LHCN-M2 (cell line): ENCODE data around the gene SLC30A2. TPM values are rescaled to one million over a fixed set of nuclear protein-coding genes. Genes with fewer than 3 reads are reported as not detected.

Source experiments
- DNase-seq: peaks from one replicate; pipeline ENCODE4 v3.0.0-alpha.2; 2012; ENCODE audit warnings: low read depth
- total RNA-seq: library from RNA; depleted of rRNA; stranded (reverse); fragments of >200 nt; gene quantifications from 2 replicates; pipeline ENCODE4 v1.2.3, GENCODE V29; 2014

Gene SLC30A2
- total RNA-seq, 1 experiment from 2014 or later = not detected

GRCh38 chr1:26023009-26023408, 22.9 kb downstream of the SLC30A2 start:
- DNase-seq = no peak

- DNase-seq = no peak
Observed at GRCh38 chr1:26022404-26022779, 23.5 kb downstream of the SLC30A2 start.

GRCh38 chr1:26021647-26022403, 24.1 kb downstream of the SLC30A2 start, which contains the start of gene EXTL1:
Gene EXTL1, plus strand, starts transcription at chr1:26021775. Its CDS starts 872 bp downstream, at chr1:26022647.
- DNase-seq = peak; percentile 62

- DNase-seq = peak; percentile 32
Observed at GRCh38 chr1:26020941-26021646, 24.8 kb downstream of the SLC30A2 start.

GRCh38 chr1:26020330-26020768, 25.6 kb downstream of the SLC30A2 start:
- no peak for DNase-seq

- peak; percentile 58 for DNase-seq
Observed at GRCh38 chr1:26019641-26020315, 26.1 kb downstream of the SLC30A2 start.

- peak; percentile 37 for DNase-seq
Observed at GRCh38 chr1:26017606-26018005, 28.3 kb downstream of the SLC30A2 start.

- DNase-seq = no peak
Observed at GRCh38 chr1:26016953-26017545, 28.9 kb downstream of the SLC30A2 start.

- DNase-seq = peak; percentile 47
Observed at GRCh38 chr1:26016258-26016952, 29.5 kb downstream of the SLC30A2 start.

GRCh38 chr1:26015358-26015757, 30.6 kb downstream of the SLC30A2 start:
- DNase-seq = peak; percentile 50

- DNase-seq = no peak
Observed at GRCh38 chr1:26014179-26014578, 31.7 kb downstream of the SLC30A2 start.

GRCh38 chr1:26012864-26013263, 33.1 kb downstream of the SLC30A2 start:
- no peak for DNase-seq

- no peak for DNase-seq
Observed at GRCh38 chr1:26010825-26011224, 35.1 kb downstream of the SLC30A2 start.

GRCh38 chr1:26009796-26010447, 36.0 kb downstream of the SLC30A2 start:
- DNase-seq = no peak

- no peak for DNase-seq
Observed at GRCh38 chr1:26006710-26007109, 39.2 kb downstream of the SLC30A2 start.

- no peak for DNase-seq
Observed at GRCh38 chr1:26005434-26006105, 40.3 kb downstream of the SLC30A2 start.

- DNase-seq = no peak
Observed at GRCh38 chr1:26003756-26004155, 42.2 kb downstream of the SLC30A2 start.

GRCh38 chr1:26003262-26003661, 42.7 kb downstream of the SLC30A2 start:
- no peak for DNase-seq

- no peak for DNase-seq
Observed at GRCh38 chr1:25999041-25999800, 46.7 kb downstream of the SLC30A2 start.
